AG09309 (cell line): Measurements from ENCODE around the gene CLSTN1.

Experiments used
- DNase-seq: peaks from one replicate; pipeline ENCODE4 v3.0.0-alpha.2; 2010; ENCODE audit warnings: low read depth
- H3K4me3 ChIP-seq: 2 replicates; pipeline ENCODE4 v1.5.1; 2011; ENCODE audit warnings: mild to moderate bottlenecking, low read depth, low read length, moderate library complexity; ENCODE audit not compliant: control insufficient read depth
- TF ChIP-seq, protein P1 (sequence below): IDR thresholded peaks from 2 replicates; pipeline ENCODE4 v1.5.1; 2011; ENCODE audit warnings: mild to moderate bottlenecking, low read depth, low read length, inconsistent platforms; ENCODE audit not compliant: insufficient read depth, control insufficient read depth; ENCODE audit errors: missing control alignments

CLSTN1 gene

DNA sequence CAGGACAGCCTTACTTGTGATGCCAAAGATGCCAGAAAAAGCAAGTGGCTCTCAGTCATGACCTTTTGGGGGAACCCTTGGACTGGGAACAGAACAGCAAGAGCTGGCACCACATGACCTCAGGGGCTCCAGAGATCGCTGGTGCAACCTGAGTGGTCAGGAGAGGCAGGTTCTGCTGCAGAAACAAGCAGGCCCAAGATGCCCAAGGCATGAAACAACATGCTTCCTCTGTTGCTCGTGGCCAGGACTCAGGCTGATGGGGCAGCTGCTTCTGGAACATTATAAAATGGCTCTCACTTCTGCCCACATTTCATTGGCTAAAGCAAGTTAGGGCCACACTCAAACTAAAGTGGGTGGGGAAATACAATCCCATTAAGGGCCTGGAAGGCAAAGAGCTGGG, 17.7 kb upstream of the CLSTN1 start:
- H3K4me3 ChIP-seq, result no peak overlapping the region
- DNase-seq, result no peak
- TF ChIP-seq, protein P1, sequence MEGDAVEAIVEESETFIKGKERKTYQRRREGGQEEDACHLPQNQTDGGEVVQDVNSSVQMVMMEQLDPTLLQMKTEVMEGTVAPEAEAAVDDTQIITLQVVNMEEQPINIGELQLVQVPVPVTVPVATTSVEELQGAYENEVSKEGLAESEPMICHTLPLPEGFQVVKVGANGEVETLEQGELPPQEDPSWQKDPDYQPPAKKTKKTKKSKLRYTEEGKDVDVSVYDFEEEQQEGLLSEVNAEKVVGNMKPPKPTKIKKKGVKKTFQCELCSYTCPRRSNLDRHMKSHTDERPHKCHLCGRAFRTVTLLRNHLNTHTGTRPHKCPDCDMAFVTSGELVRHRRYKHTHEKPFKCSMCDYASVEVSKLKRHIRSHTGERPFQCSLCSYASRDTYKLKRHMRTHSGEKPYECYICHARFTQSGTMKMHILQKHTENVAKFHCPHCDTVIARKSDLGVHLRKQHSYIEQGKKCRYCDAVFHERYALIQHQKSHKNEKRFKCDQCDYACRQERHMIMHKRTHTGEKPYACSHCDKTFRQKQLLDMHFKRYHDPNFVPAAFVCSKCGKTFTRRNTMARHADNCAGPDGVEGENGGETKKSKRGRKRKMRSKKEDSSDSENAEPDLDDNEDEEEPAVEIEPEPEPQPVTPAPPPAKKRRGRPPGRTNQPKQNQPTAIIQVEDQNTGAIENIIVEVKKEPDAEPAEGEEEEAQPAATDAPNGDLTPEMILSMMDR, result no peak

DNA sequence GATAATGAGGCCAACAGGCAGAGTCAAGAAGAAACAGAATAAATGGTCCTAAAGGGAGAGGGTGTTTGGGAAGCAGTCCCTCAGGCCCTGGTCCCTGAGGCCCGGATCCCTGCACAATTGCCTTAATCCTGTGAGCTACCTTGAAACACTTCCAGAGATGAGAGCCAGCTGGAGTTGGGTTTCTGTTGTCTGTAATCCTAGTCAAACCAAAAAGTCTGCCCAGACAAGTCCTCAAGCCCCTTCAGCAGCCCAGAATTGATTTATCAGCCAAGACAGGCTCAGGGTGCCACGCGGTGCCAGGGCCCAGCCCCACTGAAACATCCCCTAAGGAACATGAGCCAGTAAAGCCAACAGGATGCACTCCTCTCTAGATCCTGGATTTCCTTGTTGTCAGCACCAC, 16.4 kb upstream of the CLSTN1 start:
- H3K4me3 ChIP-seq, result no peak overlapping the region
- DNase-seq, result no peak
- TF ChIP-seq, protein P1, result no peak

DNA sequence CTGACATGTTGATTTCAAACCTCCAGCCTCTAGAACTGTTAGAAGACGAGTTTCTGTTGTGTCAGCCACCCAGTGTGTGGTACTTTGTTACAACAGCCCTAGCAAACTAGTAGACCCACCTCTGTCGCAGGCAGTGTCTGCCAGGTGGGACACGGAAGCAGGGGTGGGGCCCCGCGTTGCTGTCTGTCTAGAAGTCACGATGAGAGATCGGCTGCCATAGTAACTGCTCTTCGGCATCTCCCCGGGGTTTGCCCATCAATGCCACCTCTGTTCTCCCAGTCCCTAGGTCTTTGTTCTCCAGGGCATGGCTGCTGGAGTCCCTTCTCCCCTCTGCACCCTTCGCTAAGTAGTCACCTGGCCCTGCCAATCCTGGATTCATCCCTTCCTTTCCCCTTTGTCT, 15.2 kb upstream of the CLSTN1 start:
- DNase-seq, result no peak
- no peak overlapping the region for H3K4me3 ChIP-seq
- TF ChIP-seq, protein P1, result no peak

DNA sequence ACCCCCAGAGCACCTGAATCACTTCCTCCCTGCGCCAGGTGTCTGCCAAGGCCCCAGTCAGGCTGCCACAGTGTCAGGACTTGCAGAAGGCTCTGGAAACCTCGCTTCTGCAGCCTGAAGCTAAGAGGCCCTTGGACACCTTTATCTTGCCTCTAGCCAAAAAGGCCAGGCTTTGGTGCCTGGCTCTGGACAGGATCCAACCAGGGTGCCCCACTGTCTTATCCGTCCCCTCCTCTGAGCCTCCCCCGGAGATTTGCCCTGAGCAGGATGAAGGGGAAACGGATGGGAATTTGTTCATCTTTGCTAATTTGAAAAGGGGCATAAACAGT, 12.8 kb upstream of the CLSTN1 start:
- no peak overlapping the region for H3K4me3 ChIP-seq
- DNase-seq, result no peak
- TF ChIP-seq, protein P1, result no peak

DNA sequence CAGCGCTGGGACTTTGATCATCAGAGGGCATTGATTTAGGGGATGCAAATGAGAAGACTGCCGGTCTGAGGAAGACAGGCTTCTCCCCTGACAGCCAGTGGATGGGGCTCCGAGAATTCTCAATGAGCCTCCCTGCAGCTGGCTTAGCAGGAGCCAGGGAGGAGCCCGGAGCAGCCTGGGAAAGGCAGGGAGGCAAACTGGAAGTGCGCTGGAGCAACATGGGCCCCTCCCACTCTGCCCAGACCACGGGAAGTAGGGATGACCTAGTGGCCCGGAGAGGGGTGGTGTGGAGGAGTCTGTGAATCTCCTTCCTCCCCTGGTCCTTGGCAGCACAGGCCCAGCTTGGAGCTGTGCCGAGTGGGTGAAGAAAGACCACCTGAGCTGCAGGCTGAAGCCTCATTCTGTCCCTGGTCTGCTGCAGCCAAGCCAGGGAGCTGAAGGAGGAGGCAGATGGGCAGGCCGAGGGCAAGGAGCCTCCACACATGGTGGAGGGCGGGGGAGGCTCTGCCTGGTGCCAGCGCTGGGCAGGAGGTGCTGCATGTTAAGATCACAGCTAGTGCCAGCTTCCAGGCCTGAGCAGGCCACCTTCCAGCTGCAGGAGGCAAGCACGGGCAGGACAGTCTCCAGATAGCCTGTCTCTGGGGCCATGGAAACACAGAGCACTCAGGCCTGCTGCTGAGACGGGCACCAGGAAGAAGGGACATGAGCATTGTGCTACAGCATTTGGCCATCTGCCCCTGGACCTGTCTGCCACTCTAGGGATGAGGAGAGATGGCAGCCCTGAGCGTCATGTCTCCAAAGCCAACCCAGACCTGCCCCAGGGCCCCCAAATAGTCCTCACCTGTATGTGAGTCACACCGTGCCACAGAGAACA, 12.2 kb upstream of the CLSTN1 start:
- DNase-seq, result no peak
- TF ChIP-seq, protein P1, result no peak
- H3K4me3 ChIP-seq, result no peak overlapping the region

DNA sequence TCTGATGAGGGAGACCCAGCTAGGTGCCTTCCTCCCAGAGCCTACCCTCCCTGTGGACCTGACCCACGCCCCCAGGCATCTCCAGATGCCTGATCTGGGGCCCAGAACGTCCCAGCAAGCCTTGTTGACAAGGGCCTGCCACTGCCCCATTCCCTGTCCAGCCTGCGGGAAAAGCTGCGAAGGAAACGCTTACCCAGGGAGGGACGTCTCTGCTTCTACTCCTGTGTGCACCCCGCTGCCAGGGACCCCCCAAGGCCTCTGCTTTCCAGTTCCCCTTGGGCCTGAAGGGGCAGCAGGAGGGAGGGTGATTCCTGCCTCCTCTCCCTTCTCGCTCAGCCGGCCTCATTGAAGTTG, 11.6 kb upstream of the CLSTN1 start:
- DNase-seq, result no peak
- TF ChIP-seq, protein P1, result no peak
- H3K4me3 ChIP-seq, result no peak overlapping the region
